LNCAP (cell line): ENCODE results near the gene SH3BP2.

Experiments
- CTCF ChIP-seq: fragments of 450-650 bp; IDR thresholded peaks from 2 replicates; pipeline ENCODE4 v1.5.1; 2017; ENCODE audit warnings: mild to moderate bottlenecking

Gene SH3BP2

DNA sequence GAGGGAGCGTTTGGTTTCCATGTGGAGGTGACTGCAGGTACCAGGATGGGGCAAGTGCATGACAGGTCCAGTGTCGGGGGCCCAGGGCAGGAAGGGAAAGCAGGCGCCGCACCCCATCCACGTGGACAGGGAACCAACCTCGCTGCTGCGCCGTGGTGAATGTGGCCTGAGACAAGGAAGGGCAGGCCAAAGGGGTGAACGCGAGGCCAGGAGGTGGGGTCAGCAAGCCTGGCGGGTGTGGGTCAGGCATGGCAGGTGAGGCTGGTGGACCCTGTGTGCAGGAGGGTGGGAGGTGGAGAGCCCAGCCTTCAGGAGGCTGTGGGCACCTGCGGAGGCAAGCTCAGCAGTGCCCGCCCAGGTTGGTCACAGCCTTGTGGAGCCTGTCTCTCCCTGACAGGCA, 14.7 kb downstream of the SH3BP2 start:
- no peak for TF ChIP-seq CTCF

GRCh38 chr4:2808001-2808400, 15.1 kb downstream of the SH3BP2 start:
- TF ChIP-seq CTCF = no peak

- TF ChIP-seq CTCF = no peak
These were observed 16.8 kb downstream of the SH3BP2 start for GRCh38 chr4:2809610-2810180.

- no peak for TF ChIP-seq CTCF
These were observed 17.5 kb downstream of the SH3BP2 start for GRCh38 chr4:2810388-2810787.

GRCh38 chr4:2811830-2812611, 19.1 kb downstream of the SH3BP2 start:
- no peak for TF ChIP-seq CTCF

DNA sequence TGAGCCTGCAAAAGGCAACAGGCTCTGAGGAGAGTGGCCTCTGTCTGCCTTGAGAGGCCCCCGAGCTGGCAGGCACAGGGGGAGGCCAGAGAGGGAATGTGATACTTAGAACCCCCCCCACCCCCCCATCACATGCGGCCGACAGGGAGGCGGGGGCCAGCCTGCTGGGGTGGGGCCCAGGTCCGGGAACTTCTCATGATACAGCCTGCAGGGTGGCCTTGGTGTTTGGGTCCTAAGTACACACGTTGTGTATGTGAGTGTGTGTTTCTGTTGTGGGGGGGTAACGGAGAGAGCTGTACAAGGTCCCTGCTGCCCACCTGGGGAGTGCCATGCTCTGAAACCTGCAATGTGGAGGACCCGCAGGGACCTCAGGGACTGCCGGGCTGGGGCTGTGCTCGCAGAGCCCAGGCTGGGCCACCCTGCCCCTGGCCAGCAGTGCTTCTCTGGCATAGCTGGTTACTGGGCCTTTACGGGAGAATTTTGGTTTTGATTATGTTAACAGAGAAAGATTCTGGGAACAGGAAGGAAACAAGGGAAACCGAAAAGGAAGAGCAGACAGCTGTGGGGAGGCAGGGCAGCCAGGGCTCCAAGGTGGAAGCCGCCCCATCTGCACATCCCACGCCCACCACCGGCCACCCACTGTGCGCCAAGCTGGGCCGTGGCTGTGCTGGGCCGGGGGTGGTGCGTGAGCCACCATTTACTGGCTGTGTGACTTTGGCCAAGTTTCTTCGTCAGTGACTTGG, 19.9 kb downstream of the SH3BP2 start:
- no peak for TF ChIP-seq CTCF

GRCh38 chr4:2813446-2814405, 20.8 kb downstream of the SH3BP2 start:
- no peak for TF ChIP-seq CTCF
